Retinal pigment epithelial cell (primary cell): ENCODE results near the gene GNAO1.

Experiments used
- DNase-seq: peaks from one replicate; pipeline ENCODE4 v3.0.0-alpha.2; 2010; ENCODE audit warnings: low read depth
- H3K4me3 ChIP-seq: 2 replicates; pipeline ENCODE4 v1.5.1; 2011; ENCODE audit warnings: mild to moderate bottlenecking, low read length, control low read depth, moderate library complexity
- CTCF ChIP-seq: conservative IDR thresholded peaks from 2 replicates; pipeline ENCODE4 v1.5.1; 2011; ENCODE audit warnings: low read depth, low read length, control low read depth, inconsistent platforms

Gene GNAO1

GRCh38 chr16:56363781-56364565, 172.7 kb downstream of the GNAO1 start:
- no peak overlapping the region for H3K4me3 ChIP-seq
- no peak for DNase-seq
- no peak for TF ChIP-seq CTCF

- no peak for TF ChIP-seq CTCF
- DNase-seq = no peak
- no peak overlapping the region for H3K4me3 ChIP-seq
These were observed 173.6 kb downstream of the GNAO1 start for GRCh38 chr16:56364865-56365264.

GRCh38 chr16:56365552-56365951, 174.3 kb downstream of the GNAO1 start:
- TF ChIP-seq CTCF = no peak
- DNase-seq = no peak
- H3K4me3 ChIP-seq = no peak overlapping the region

GRCh38 chr16:56366945-56367344, 175.7 kb downstream of the GNAO1 start:
- no peak for TF ChIP-seq CTCF
- DNase-seq = no peak

GRCh38 chr16:56367764-56368163, 176.5 kb downstream of the GNAO1 start:
- no peak overlapping the region for H3K4me3 ChIP-seq
- TF ChIP-seq CTCF = no peak
- no peak for DNase-seq

More at GRCh38 chr16:56366945-56367344, 175.7 kb downstream of the GNAO1 start:
- no peak overlapping the region for H3K4me3 ChIP-seq

- TF ChIP-seq CTCF = no peak
- no peak overlapping the region for H3K4me3 ChIP-seq
- DNase-seq = no peak
These were observed 177.3 kb downstream of the GNAO1 start for GRCh38 chr16:56368545-56368944.

GRCh38 chr16:56369202-56369601, 177.9 kb downstream of the GNAO1 start:
- no peak for TF ChIP-seq CTCF
- no peak for DNase-seq
- H3K4me3 ChIP-seq = no peak overlapping the region
